ENCODE results near the gene EFNA3. TPM values are rescaled to one million over a fixed set of nuclear protein-coding genes. Genes with fewer than 3 reads are reported as not detected.
A peak's percentile ranks its signal among the peaks of the same experiment; 100 is the strongest.

EFNA3 gene
- total RNA-seq, 1 experiment from 2014 or later, result 12.5 TPM

DNA sequence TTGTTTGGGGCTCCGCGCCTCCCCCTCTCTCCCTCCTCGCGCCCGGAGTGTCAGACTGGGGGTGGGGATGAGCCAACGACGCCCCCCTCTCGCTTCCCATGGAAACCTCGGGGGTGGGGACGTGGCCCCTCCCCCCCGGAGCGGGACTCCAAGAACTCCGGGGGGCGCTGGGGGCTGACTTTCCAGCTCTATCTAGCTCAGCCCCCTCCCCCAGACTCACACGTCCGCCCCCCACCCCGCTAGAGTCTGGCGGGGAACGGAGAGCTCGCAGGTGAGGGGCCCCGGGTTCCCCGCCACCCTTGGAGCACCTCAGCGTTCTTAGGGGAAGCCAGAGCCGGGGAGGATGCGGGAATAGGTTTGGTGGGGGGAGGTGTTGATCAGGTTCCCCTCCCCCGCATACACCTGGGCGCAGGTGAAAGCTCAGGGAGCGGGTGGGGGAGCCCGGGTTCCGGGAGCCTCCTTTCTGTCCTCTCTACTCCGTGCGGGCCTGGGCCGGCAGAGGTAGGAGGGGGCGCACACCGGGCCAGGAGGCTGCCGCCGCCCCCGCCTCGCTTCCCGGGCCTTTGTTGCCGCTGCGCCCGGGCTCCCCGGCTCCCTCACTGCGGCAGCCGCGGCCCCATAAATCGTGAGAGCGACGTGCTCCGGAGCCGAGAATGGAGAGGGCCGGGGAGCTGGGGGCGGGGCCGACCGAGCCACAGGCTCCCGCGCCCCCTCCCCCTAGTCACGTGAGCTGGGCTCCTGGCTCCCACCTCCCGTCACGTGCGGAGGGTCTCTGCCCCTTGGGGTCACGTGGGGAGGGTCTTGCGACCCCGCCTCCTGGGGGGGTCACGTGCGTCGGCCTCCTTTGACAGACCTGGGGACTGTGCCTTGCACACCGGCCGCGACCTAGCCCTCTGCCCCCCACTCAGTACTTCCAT, 1.9 kb downstream of the EFNA3 start (continued):
- TF ChIP-seq, protein P1, sequence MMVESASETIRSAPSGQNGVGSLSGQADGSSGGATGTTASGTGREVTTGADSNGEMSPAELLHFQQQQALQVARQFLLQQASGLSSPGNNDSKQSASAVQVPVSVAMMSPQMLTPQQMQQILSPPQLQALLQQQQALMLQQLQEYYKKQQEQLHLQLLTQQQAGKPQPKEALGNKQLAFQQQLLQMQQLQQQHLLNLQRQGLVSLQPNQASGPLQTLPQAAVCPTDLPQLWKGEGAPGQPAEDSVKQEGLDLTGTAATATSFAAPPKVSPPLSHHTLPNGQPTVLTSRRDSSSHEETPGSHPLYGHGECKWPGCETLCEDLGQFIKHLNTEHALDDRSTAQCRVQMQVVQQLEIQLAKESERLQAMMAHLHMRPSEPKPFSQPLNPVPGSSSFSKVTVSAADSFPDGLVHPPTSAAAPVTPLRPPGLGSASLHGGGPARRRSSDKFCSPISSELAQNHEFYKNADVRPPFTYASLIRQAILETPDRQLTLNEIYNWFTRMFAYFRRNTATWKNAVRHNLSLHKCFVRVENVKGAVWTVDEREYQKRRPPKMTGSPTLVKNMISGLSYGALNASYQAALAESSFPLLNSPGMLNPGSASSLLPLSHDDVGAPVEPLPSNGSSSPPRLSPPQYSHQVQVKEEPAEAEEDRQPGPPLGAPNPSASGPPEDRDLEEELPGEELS (CRISPR knock-in tag; IDR thresholded peaks at IDR 0.05), result peak; percentile 60; the same call in 1 of the 2 replicates
- TF ChIP-seq SP1 (CRISPR knock-in tag; conservative IDR thresholded peaks at IDR 0.05) (peak; percentile 92), JAZF1 (CRISPR knock-in tag; IDR thresholded peaks at IDR 0.05) (no peak), ZNF263 (CRISPR knock-in tag; IDR thresholded peaks at IDR 0.05; ENCODE audit: low read depth) (0 out of 2 replicates have a peak, but pooled peaks have one; percentile 5), FOXP1 (CRISPR knock-in tag; IDR thresholded peaks at IDR 0.05; ENCODE audit: borderline replicate concordance) (peak; percentile 68; the same call in 1 of the 2 replicates)
- TF ChIP-seq, protein P2, sequence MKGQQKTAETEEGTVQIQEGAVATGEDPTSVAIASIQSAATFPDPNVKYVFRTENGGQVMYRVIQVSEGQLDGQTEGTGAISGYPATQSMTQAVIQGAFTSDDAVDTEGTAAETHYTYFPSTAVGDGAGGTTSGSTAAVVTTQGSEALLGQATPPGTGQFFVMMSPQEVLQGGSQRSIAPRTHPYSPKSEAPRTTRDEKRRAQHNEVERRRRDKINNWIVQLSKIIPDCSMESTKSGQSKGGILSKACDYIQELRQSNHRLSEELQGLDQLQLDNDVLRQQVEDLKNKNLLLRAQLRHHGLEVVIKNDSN (CRISPR knock-in tag; IDR thresholded peaks at IDR 0.05), result peak; percentile 100
- TF ChIP-seq, protein P3, sequence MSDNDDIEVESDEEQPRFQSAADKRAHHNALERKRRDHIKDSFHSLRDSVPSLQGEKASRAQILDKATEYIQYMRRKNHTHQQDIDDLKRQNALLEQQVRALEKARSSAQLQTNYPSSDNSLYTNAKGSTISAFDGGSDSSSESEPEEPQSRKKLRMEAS (CRISPR knock-in tag; IDR thresholded peaks at IDR 0.05), result peak; percentile 94
- TF ChIP-seq, protein P4, sequence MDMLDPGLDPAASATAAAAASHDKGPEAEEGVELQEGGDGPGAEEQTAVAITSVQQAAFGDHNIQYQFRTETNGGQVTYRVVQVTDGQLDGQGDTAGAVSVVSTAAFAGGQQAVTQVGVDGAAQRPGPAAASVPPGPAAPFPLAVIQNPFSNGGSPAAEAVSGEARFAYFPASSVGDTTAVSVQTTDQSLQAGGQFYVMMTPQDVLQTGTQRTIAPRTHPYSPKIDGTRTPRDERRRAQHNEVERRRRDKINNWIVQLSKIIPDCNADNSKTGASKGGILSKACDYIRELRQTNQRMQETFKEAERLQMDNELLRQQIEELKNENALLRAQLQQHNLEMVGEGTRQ (CRISPR knock-in tag; IDR thresholded peaks at IDR 0.05), result peak; percentile 100

DNA sequence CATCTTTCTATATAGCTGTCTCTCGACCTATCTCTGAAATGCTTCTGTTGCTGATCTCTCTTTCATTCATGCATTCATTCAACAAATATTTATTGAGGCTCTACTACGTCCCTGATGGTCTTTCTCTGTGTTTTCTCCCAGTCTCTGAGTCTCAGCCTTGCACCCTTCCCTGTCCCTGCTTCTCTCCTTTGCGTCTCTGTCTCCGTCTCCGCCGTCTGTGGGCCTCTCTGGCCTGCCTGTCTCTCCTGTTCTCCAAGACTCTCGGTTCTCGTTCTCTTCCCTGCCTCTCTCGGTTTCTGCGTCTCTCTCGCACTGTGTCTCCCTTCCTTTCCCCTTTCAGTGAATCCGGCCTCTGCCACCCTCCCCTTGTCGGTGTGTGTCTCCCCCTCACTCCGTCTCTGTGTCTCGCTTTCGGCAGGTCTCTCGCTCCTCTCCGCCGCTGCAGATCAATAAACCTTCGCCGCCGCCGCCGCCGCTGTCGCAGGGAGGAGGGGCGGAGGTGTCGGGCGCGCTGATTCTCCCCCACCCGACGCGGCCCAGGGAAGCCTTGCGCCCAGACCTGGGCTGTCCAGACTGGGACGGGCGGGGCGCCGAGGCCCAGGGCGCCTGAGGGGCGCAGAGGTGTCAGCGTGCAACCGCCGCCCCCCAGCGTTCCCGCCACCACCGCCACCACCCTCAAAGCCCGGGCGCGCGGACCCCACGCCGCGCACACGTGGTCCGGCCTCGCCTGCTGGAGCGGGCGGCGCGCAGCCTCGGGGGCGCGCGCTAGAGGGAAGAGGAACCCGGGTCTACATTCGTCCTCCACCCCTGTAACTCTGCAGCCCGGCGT, 3.0 kb downstream of the EFNA3 start:
- peak; percentile 41 for DNase-seq (ENCODE audit: low spot score)
- ChIA-PET POLR2A (interaction anchor here (0.5 to 1.6 kb wide), 11 partner anchors 10 to 111 kb away, joined by 3 to 10 read pairs (median 3); partner anchors contain the start of genes EFNA4, KRTCAP2 and SHC1), CTCF (interaction anchor here (0.7 to 7.7 kb wide), 23 partner anchors 10 to 240 kb away, joined by 3 to 109 read pairs (median 5); partner anchors contain the start of genes ADAM15, EFNA4, KRTCAP2 and PBXIP1)
- Mint-ChIP-seq H3K27ac (0 out of 2 replicates have a peak overlapping the region, but pooled peaks have one; percentile 8), H3K27me3 (ENCODE audit: low read depth) (peaks cover 77% of the 10 kb centered on the region), H3K4me3 (peak overlapping the region; percentile 76), H3K9me3 (no peaks in the 10 kb centered on the region), H3K36me3 (no peaks in the 10 kb centered on the region), H3K4me1 (peaks cover 33% of the 10 kb centered on the region)
- ATAC-seq, result no peak
- TF ChIP-seq, protein P5, sequence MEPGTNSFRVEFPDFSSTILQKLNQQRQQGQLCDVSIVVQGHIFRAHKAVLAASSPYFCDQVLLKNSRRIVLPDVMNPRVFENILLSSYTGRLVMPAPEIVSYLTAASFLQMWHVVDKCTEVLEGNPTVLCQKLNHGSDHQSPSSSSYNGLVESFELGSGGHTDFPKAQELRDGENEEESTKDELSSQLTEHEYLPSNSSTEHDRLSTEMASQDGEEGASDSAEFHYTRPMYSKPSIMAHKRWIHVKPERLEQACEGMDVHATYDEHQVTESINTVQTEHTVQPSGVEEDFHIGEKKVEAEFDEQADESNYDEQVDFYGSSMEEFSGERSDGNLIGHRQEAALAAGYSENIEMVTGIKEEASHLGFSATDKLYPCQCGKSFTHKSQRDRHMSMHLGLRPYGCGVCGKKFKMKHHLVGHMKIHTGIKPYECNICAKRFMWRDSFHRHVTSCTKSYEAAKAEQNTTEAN (CRISPR knock-in tag; IDR thresholded peaks at IDR 0.05), result peak; percentile 56; the same call in 1 of the 2 replicates
- peak; percentile 70; the same call in 1 of the 2 replicates for TF ChIP-seq FOXP1 (CRISPR knock-in tag; IDR thresholded peaks at IDR 0.05; ENCODE audit: borderline replicate concordance)
- TF ChIP-seq, protein P6, sequence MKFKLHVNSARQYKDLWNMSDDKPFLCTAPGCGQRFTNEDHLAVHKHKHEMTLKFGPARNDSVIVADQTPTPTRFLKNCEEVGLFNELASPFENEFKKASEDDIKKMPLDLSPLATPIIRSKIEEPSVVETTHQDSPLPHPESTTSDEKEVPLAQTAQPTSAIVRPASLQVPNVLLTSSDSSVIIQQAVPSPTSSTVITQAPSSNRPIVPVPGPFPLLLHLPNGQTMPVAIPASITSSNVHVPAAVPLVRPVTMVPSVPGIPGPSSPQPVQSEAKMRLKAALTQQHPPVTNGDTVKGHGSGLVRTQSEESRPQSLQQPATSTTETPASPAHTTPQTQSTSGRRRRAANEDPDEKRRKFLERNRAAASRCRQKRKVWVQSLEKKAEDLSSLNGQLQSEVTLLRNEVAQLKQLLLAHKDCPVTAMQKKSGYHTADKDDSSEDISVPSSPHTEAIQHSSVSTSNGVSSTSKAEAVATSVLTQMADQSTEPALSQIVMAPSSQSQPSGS (CRISPR knock-in tag; IDR thresholded peaks at IDR 0.05; ENCODE audit: borderline replicate concordance, low read depth), result no peak
- TF ChIP-seq, protein P7, sequence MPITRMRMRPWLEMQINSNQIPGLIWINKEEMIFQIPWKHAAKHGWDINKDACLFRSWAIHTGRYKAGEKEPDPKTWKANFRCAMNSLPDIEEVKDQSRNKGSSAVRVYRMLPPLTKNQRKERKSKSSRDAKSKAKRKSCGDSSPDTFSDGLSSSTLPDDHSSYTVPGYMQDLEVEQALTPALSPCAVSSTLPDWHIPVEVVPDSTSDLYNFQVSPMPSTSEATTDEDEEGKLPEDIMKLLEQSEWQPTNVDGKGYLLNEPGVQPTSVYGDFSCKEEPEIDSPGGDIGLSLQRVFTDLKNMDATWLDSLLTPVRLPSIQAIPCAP (CRISPR knock-in tag; IDR thresholded peaks at IDR 0.05), result peak; percentile 29; the same call in 1 of the 2 replicates
- TF ChIP-seq, protein P8, sequence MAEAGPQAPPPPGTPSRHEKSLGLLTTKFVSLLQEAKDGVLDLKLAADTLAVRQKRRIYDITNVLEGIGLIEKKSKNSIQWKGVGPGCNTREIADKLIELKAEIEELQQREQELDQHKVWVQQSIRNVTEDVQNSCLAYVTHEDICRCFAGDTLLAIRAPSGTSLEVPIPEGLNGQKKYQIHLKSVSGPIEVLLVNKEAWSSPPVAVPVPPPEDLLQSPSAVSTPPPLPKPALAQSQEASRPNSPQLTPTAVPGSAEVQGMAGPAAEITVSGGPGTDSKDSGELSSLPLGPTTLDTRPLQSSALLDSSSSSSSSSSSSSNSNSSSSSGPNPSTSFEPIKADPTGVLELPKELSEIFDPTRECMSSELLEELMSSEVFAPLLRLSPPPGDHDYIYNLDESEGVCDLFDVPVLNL (CRISPR knock-in tag; IDR thresholded peaks at IDR 0.05; ENCODE audit: borderline replicate concordance, low read depth), result 0 out of 2 replicates have a peak, but pooled peaks have one; percentile 35
- TF ChIP-seq TP53 (CRISPR knock-in tag; IDR thresholded peaks at IDR 0.05), result 0 out of 2 replicates have a peak, but pooled peaks have one; percentile 46
- TF ChIP-seq TEAD1 (CRISPR knock-in tag; IDR thresholded peaks at IDR 0.05), result peak; percentile 61; the same call in 1 of the 2 replicates
- TF ChIP-seq, protein P9, sequence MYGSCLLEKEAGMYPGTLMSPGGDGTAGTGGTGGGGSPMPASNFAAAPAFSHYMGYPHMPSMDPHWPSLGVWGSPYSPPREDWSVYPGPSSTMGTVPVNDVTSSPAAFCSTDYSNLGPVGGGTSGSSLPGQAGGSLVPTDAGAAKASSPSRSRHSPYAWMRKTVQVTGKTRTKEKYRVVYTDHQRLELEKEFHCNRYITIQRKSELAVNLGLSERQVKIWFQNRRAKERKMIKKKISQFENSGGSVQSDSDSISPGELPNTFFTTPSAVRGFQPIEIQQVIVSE (CRISPR knock-in tag; IDR thresholded peaks at IDR 0.05; ENCODE audit: borderline replicate concordance), result no peak
- TF ChIP-seq HMGA2 (CRISPR knock-in tag; IDR thresholded peaks at IDR 0.05), result no peak
- TF ChIP-seq SP1 (CRISPR knock-in tag; conservative IDR thresholded peaks at IDR 0.05), result 0 out of 2 replicates have a peak, but pooled peaks have one; percentile 45
- 0 out of 2 replicates have a peak, but pooled peaks have one; percentile 34 for TF ChIP-seq ZNF263 (CRISPR knock-in tag; IDR thresholded peaks at IDR 0.05; ENCODE audit: low read depth)
- TF ChIP-seq, protein P10, sequence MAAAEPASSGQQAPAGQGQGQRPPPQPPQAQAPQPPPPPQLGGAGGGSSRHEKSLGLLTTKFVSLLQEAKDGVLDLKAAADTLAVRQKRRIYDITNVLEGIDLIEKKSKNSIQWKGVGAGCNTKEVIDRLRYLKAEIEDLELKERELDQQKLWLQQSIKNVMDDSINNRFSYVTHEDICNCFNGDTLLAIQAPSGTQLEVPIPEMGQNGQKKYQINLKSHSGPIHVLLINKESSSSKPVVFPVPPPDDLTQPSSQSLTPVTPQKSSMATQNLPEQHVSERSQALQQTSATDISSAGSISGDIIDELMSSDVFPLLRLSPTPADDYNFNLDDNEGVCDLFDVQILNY (CRISPR knock-in tag; IDR thresholded peaks at IDR 0.05), result peak; percentile 58; the same call in 1 of the 2 replicates
- no peak for TF ChIP-seq CBFB (CRISPR knock-in tag; IDR thresholded peaks at IDR 0.05; ENCODE audit: low read depth)
